Stimulated activated CD8-positive, alpha-beta memory T cell treated with anti-CD3 and anti-CD28 coated beads, Interleukin-7, amount 100 ng/mL, for 48 hours (primary cell): ENCODE data around the gene PMEPA1.
"Not testable (repeated sequence)": the region's sequence is repeated elsewhere in the genome, so short reads cannot be mapped to it uniquely, and the experiment has no call there.

Source experiments
- DNase-seq, 2 donors: peaks; one replicate each; pipeline ENCODE4 v3.0.0-alpha.2; 2020; ENCODE audit warnings: low read depth in 1 of 2; ENCODE audit errors: extremely low read depth in 1 of 2

Gene PMEPA1

GRCh38 chr20:57653546-57653900 lies 56.3 kb downstream of the PMEPA1 start:
- no peak for DNase-seq

GRCh38 chr20:57652606-57653545 lies 56.9 kb downstream of the PMEPA1 start:
- DNase-seq, result no peak

GRCh38 chr20:57651881-57652605 lies 57.8 kb downstream of the PMEPA1 start:
- DNase-seq, result no peak

GRCh38 chr20:57650756-57651483 lies 58.9 kb downstream of the PMEPA1 start:
- no peak for DNase-seq

GRCh38 chr20:57650266-57650665 lies 59.5 kb downstream of the PMEPA1 start:
- no peak for DNase-seq

GRCh38 chr20:57649617-57650015 lies 60.2 kb downstream of the PMEPA1 start:
- DNase-seq, result no peak

GRCh38 chr20:57648878-57649616 lies 60.8 kb downstream of the PMEPA1 start:
- DNase-seq, result no peak

GRCh38 chr20:57647933-57648785 lies 61.7 kb downstream of the PMEPA1 start:
- no peak for DNase-seq

GRCh38 chr20:57647006-57647932 lies 62.5 kb downstream of the PMEPA1 start:
- DNase-seq, result no peak

- DNase-seq, result no peak
Measured at GRCh38 chr20:57638895-57639236, 70.9 kb downstream of the PMEPA1 start.

- no peak for DNase-seq
Measured at GRCh38 chr20:57638173-57638894, 71.5 kb downstream of the PMEPA1 start.

GRCh38 chr20:57633945-57634491 lies 75.8 kb downstream of the PMEPA1 start:
- DNase-seq, result no peak

GRCh38 chr20:57632286-57632685 lies 77.5 kb downstream of the PMEPA1 start:
- no peak for DNase-seq

GRCh38 chr20:57630061-57630460 lies 79.8 kb downstream of the PMEPA1 start:
- no peak for DNase-seq

- not testable (repeated sequence) for DNase-seq
Measured at GRCh38 chr20:57629491-57629901, 80.3 kb downstream of the PMEPA1 start.

- DNase-seq, result not testable (repeated sequence)
Measured at GRCh38 chr20:57628962-57629308, 80.9 kb downstream of the PMEPA1 start.

- DNase-seq, result peak in 1 of 2 donors; percentile 30
Measured at GRCh38 chr20:57628047-57628961, 81.5 kb downstream of the PMEPA1 start.
